Stimulated activated CD4-positive, alpha-beta T cell treated with anti-CD3 and anti-CD28 coated beads, Interleukin-4, amount 100 ng/mL, for 48 hours (primary cell): ENCODE measurements around the gene LEUTX.
"Not testable (repeated sequence)": the region's sequence is repeated elsewhere in the genome, so short reads cannot be mapped to it uniquely, and the experiment has no call there.

ENCODE experiments used
- DNase-seq, 2 donors: peaks; one replicate each; pipeline ENCODE4 v3.0.0-alpha.2; 2020; ENCODE audit warnings: low read depth in 2 of 2

The LEUTX gene, protein sequence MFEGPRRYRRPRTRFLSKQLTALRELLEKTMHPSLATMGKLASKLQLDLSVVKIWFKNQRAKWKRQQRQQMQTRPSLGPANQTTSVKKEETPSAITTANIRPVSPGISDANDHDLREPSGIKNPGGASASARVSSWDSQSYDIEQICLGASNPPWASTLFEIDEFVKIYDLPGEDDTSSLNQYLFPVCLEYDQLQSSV

GRCh38 chr19:39778763-39779162, at the start of gene LEUTX:
Gene LEUTX, plus strand, starts transcription at chr19:39778854. Its CDS starts 67 bp downstream, at chr19:39778921.
- DNase-seq: peak in 1 of 2 donors; percentile 23

GRCh38 chr19:39729594-39729993, 49.1 kb upstream of the LEUTX start:
- DNase-seq: no peak

- DNase-seq: no peak
These were observed 47.0 kb upstream of the LEUTX start for GRCh38 chr19:39731685-39732084.

- no peak for DNase-seq
These were observed 44.8 kb upstream of the LEUTX start for GRCh38 chr19:39733841-39734240.

GRCh38 chr19:39735688-39736087, 43.0 kb upstream of the LEUTX start:
- no peak for DNase-seq

- DNase-seq: no peak
These were observed 42.6 kb upstream of the LEUTX start for GRCh38 chr19:39736088-39736487.

- peak in 1 of 2 donors; percentile 1 for DNase-seq
These were observed 41.3 kb upstream of the LEUTX start for GRCh38 chr19:39737351-39737750.

- no peak for DNase-seq
These were observed 40.8 kb upstream of the LEUTX start, which contains the start of gene CLC for GRCh38 chr19:39737891-39738290. Gene CLC, minus strand, starts transcription at chr19:39738029. Its CDS starts 77 bp downstream, at chr19:39737952.

GRCh38 chr19:39738814-39739213, 39.8 kb upstream of the LEUTX start:
- no peak for DNase-seq

- DNase-seq: no peak
These were observed 38.3 kb upstream of the LEUTX start for GRCh38 chr19:39740395-39740794.

GRCh38 chr19:39745643-39746042, 33.0 kb upstream of the LEUTX start:
- DNase-seq: no peak

DNA sequence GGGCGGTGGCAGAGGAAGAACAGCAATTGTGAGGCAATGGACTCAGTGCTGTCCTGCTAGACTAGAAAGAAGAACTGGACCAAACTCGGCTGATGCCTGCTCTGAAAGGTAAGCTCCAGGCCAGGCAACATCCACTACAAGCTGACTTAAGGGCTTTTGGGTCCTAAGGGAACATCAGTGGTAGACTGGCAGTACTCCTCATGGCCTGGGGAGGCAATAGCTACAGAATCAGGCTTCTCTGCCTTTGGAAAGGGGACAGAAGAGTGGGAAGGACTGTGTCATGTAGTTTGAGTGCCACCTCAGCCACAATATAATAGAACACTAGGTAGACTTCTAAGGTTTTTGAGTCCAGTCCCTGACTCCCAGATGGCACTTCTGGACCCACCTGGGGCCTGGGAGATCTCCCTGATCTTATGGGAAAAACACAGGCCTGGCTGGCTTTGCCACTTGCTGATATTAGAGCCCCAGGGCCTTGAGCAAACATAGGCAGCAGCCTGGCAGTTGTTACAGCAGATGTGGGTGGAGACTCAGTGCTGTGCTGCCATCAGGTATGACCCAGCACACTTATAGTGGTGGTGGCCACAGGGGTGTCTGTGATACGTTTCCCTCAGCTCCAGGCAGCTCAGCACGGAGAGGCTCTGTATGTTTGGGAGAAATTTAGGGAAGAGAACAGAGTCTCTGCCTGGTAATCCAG, 31.7 kb upstream of the LEUTX start:
- no peak for DNase-seq

DNA sequence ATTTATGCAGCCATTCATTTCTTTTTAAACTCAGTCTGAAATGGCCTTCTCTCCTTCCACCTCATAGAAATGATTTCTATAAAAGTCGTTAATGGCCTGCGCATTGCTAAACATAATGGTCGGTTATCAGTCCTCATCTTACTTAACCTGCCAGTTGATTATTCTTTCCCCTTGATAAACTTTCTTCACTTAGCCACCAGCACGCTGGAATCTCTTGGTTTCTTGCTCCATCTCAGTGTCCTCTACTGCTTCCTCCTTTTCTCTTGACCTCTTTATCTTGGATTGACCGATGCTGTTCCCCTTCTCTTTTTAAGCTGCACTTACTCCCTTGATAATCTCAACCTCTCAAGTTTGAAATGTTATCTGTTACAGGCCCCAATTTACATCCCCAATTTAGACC, 28.7 kb upstream of the LEUTX start:
- DNase-seq: no peak

- DNase-seq: no peak
These were observed 26.3 kb upstream of the LEUTX start for GRCh38 chr19:39752390-39752789.

- DNase-seq: no peak
These were observed 25.9 kb upstream of the LEUTX start for GRCh38 chr19:39752795-39753194.

- DNase-seq: no peak
These were observed 24.1 kb upstream of the LEUTX start for GRCh38 chr19:39754544-39754943.

DNA sequence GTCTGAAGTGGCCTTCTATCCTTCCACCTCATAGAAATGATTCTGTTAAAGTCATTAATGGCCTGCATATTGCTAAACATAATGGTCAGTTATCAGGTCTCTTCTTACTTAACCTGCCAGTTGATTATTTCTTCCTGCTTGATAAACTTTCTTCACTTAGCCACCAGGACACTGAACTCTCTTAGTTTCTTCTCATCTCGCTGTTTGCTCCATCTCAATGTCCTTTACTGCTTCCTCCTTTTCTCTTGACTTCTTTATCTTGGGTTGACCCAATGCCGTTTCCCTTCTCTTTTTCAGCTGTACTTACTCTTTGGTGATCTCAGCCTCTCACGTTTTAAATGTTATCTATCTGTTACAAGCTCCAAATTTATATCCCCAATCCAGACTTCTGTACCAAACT, 23.7 kb upstream of the LEUTX start:
- no peak for DNase-seq

- DNase-seq: no peak
These were observed 19.0 kb upstream of the LEUTX start for GRCh38 chr19:39759457-39760184.

DNA sequence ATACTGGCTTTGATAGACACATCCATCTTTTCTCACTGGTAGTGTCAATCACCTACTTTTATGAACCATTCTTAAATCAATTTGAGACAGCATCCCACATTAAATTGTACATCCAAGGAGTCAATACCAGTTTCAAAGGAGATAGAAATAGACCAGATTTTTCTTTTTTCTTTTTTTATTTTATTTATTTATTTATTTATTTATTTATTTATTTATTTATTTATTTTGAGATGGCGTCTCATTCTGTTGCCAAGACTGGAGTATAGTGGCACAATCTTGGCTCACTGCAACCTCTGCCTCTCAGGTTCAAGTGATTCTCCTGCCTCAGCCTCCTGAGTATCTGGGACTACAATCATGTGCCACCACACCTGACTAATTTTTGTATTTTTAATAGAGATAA, 16.8 kb upstream of the LEUTX start:
- DNase-seq: not testable (repeated sequence)

GRCh38 chr19:39765091-39766076, 13.3 kb upstream of the LEUTX start:
- DNase-seq: peak; percentile 22 to 28

DNA sequence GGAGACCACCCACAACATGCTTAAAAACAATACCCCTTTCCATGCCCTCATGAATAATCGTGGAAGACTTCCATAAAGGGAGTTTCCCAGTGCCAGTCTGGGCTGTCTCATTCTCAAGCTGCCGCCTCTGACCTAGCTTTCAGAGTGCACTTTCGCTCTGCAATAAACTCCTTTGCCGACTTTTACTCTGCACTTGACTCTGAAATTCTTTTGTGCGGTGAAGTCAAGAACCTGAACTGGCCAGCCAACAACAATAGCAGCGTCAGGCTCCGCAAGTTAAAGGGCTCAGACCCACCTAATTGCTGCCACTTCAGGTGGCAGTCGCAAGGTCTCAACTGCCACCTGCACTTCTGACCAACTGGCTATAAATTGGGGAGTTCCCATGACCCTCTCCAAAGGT, 10.3 kb upstream of the LEUTX start:
- DNase-seq: no peak

DNA sequence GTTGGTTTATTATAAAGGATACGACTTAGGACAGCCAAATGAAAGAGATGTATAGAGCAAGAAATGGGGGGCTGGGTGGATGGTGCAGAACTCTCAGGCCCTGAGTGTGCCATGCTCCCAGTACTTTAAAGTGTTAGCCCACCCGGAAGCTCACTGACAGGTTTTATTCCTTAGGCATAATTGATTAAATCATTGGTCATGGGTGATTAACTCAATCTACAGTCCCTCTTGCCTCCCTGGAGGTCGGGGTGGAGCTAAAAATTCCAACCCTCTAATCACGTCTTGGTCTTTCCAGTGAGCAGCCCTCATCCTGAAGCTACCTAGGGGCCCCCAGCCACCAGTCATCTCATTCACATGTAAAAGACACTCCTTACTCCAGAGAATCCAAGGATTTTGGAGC, 9.9 kb upstream of the LEUTX start:
- no peak for DNase-seq
